Keratinocyte (primary cell): ENCODE results near the gene GRM1. TPM values are rescaled to one million over a fixed set of nuclear protein-coding genes. Genes with fewer than 3 reads are reported as not detected.

Experiments used
- DNase-seq: peaks from one replicate; pipeline ENCODE4 v3.0.0-alpha.2; 2011; ENCODE audit warnings: low read depth, missing footprints, low spot score
- FAIRE-seq: peaks from 2 replicates; lab custom pipeline; 2011; peaks lifted over from hg19 to GRCh38; lab: Jason Lieb, UNC
- H2AFZ ChIP-seq: 2 replicates; pipeline ENCODE4 v1.6.0; 2012; ENCODE audit warnings: low read length, control low read depth, inconsistent platforms; ENCODE audit not compliant: control insufficient read depth
- H3K27ac ChIP-seq: 2 replicates; pipeline ENCODE4 v1.5.1; 2011; ENCODE audit warnings: low read length; ENCODE audit not compliant: control insufficient read depth, insufficient read depth
- H3K27me3 ChIP-seq: 3 replicates; pipeline ENCODE4 v1.6.0; 2011; ENCODE audit warnings: low read length; ENCODE audit not compliant: control insufficient read depth, insufficient read depth; ENCODE audit errors: extremely low read depth
- H3K36me3 ChIP-seq, 2 experiments: 2 replicates in 1 of 2; 3 replicates in 1 of 2; pipeline ENCODE4 v1.5.1; 2011; ENCODE audit warnings: low read length in 2 of 2, mild to moderate bottlenecking in 1 of 2; ENCODE audit not compliant: control insufficient read depth in 2 of 2, insufficient read depth in 2 of 2; ENCODE audit errors: extremely low read depth in 1 of 2
- H3K4me1 ChIP-seq: 3 replicates; pipeline ENCODE4 v1.5.1; 2011; ENCODE audit warnings: low read length; ENCODE audit not compliant: control insufficient read depth, insufficient read depth; ENCODE audit errors: extremely low read depth
- H3K4me2 ChIP-seq: 3 replicates; pipeline ENCODE4 v1.6.0; 2011; ENCODE audit warnings: low read depth, low read length; ENCODE audit not compliant: control insufficient read depth, insufficient read depth; ENCODE audit errors: extremely low read depth
- H3K4me3 ChIP-seq, 3 experiments: fragments of 200-600 bp in 1 of 3; sonication (generic) in 1 of 3; 2 replicates in 2 of 3; 3 replicates in 1 of 3; pipeline ENCODE4 v1.5.1; 2011 to 2016; ENCODE audit warnings: low read length in 3 of 3, mild to moderate bottlenecking in 3 of 3, control low read depth in 2 of 3, inconsistent platforms in 1 of 3, low read depth in 1 of 3, mixed read lengths in 1 of 3, mixed run types in 1 of 3, moderate library complexity in 1 of 3; ENCODE audit not compliant: control insufficient read depth in 2 of 3, insufficient read depth in 2 of 3; ENCODE audit errors: extremely low read depth in 1 of 3
- H3K79me2 ChIP-seq: 2 replicates; pipeline ENCODE4 v1.6.0; 2012; ENCODE audit warnings: low read length; ENCODE audit not compliant: control insufficient read depth, insufficient read depth
- H3K9ac ChIP-seq: 3 replicates; pipeline ENCODE4 v1.6.0; 2011; ENCODE audit warnings: low read length; ENCODE audit not compliant: control insufficient read depth, insufficient read depth; ENCODE audit errors: extremely low read depth
- H3K9me1 ChIP-seq: 3 replicates; pipeline ENCODE4 v1.6.0; 2011; ENCODE audit warnings: low read length; ENCODE audit not compliant: control insufficient read depth, insufficient read depth; ENCODE audit errors: extremely low read depth
- H3K9me3 ChIP-seq: 2 replicates; pipeline ENCODE4 v1.5.1; 2012; ENCODE audit warnings: low read depth, low read length; ENCODE audit not compliant: control insufficient read depth
- H4K20me1 ChIP-seq: 3 replicates; pipeline ENCODE4 v1.6.0; 2011; ENCODE audit warnings: low read length; ENCODE audit not compliant: control insufficient read depth, insufficient read depth; ENCODE audit errors: extremely low read depth
- CTCF ChIP-seq, 3 experiments: IDR thresholded peaks in 1 of 3; conservative IDR thresholded peaks in 1 of 3; optimal IDR thresholded peaks in 1 of 3; 2 replicates in 2 of 3; 3 replicates in 1 of 3; pipeline versions ENCODE3 to v1.5.1; 2011; ENCODE audit warnings: low read length in 3 of 3, mild to moderate bottlenecking in 3 of 3, moderate library complexity in 2 of 3, control low read depth in 1 of 3, inconsistent platforms in 1 of 3; ENCODE audit not compliant: insufficient read depth in 2 of 3; ENCODE audit errors: extremely low read depth in 1 of 3
- EZH2 ChIP-seq: IDR thresholded peaks from one replicate; pipeline ENCODE4 v1.6.1; 2012; ENCODE audit warnings: inconsistent platforms, mild to moderate bottlenecking, low read length, moderate library complexity
- dilution Hi-C: fragments of 300-500 bp; cut with MboI; formaldehyde crosslinking; loops from one replicate; pipeline ENCODE4 v1.7.0; 2020; ENCODE audit warnings: low sequenced_read_pairs; ENCODE audit not compliant: extremely low pct_ligation_motif_present
- polyA minus RNA-seq, 3 experiments: library from RNA; depleted of rRNA, polyadenylated mRNA; stranded (reverse); fragments of >200 nt; gene quantifications; 1 replicate in 1 of 3; 2 replicates in 1 of 3; 3 replicates in 1 of 3; pipeline ENCODE4 v1.2.3, GENCODE V29; 2011
- polyA plus RNA-seq, 5 experiments: library from polyadenylated mRNA; depleted of rRNA in 3 of 5; stranded (reverse) in 3 of 5; stranded (forward) in 1 of 5; unstranded in 1 of 5; fragments of >200 nt; gene quantifications; 1 replicate in 1 of 5; 2 replicates in 3 of 5; 3 replicates in 1 of 5; pipeline versions ENCODE4 v1.2.1 to v1.2.3, GENCODE V29; 2011 to 2012; ENCODE audit warnings: missing spikeins in 2 of 5, low read depth in 1 of 5, low replicate concordance in 1 of 5

The GRM1 gene
- polyA plus RNA-seq, result 0.01 TPM in 1 of 3 replicates, not detected in the others
- polyA plus RNA-seq (2011; ENCODE audit: low read depth), result not detected
- polyA plus RNA-seq (2011; cell fraction: cytosol; rRNA removed), result not detected in 2 replicates
- polyA plus RNA-seq (2011; cell fraction: nucleus; rRNA removed), result not detected in 2 replicates
- not detected in 2 replicates for polyA plus RNA-seq (2012; ENCODE audit: low replicate concordance)
- 0.13 TPM in 1 of 3 replicates, not detected in the others for polyA minus RNA-seq
- not detected for polyA minus RNA-seq (2011; cell fraction: cytosol; rRNA and poly(A)+ RNA removed)
- not detected in 2 replicates for polyA minus RNA-seq (2011; cell fraction: nucleus; rRNA and poly(A)+ RNA removed)

- H3K4me3 ChIP-seq, result peak within 1 kb of the TSS in 1 of 3 experiments; percentile 31
- H3K9ac ChIP-seq, result no peak within 1 kb of the TSS
- H3K79me2 ChIP-seq, result no peaks in the 10 kb centered on the region
- H3K9me3 ChIP-seq, result no peaks in the 10 kb centered on the region
- no peak within 1 kb of the TSS for H3K27ac ChIP-seq
- no peaks in the 10 kb centered on the region for H3K9me1 ChIP-seq
- peaks cover 30% of the 10 kb centered on the region for H3K27me3 ChIP-seq
- DNase-seq (no peak), FAIRE-seq (no peak)
- no peaks in the 10 kb centered on the region for H3K36me3 ChIP-seq
- TF ChIP-seq EZH2 (peak; percentile 64), CTCF (optimal IDR thresholded peaks at IDR 0.05 in 1 of 3, IDR thresholded peaks at IDR 0.05 in 1 of 3, conservative IDR thresholded peaks at IDR 0.05 in 1 of 3; ENCODE audit: extremely low read depth in 1 of 3, insufficient read depth in 2 of 3, low read length in 3 of 3) (no peak)
- dilution Hi-C loops, result no loop called here
- H4K20me1 ChIP-seq, result no peaks in the 10 kb centered on the region
- H2AFZ ChIP-seq, result no peak within 1 kb of the TSS
- H3K4me2 ChIP-seq, result peak within 1 kb of the TSS; percentile 74
- H3K4me1 ChIP-seq, result no peaks in the 10 kb centered on the region
These were observed at the start of gene GRM1 for GRCh38 chr6:146028851-146029572. Gene GRM1 (plus strand): TSS chr6:146029062. CDS start chr6:146029518, 456 bp downstream.

GRCh38 chr6:146009338-146009737, 19.5 kb upstream of the GRM1 start:
- Histone ChIP-seq H3K27ac (no peak overlapping the region), H3K4me3 (no peak overlapping the region), H3K36me3 (no peaks in the 10 kb centered on the region), H3K9me1 (no peaks in the 10 kb centered on the region), H3K27me3 (no peaks in the 10 kb centered on the region), H3K9me3 (no peaks in the 10 kb centered on the region), H3K4me1 (no peaks in the 10 kb centered on the region), H3K9ac (no peak overlapping the region), H3K4me2 (no peak overlapping the region), H2AFZ (no peak overlapping the region), H3K79me2 (no peaks in the 10 kb centered on the region), H4K20me1 (no peaks in the 10 kb centered on the region)
- dilution Hi-C loops, result no loop called here
- no peak for FAIRE-seq
- no peak for TF ChIP-seq EZH2
- no peak for TF ChIP-seq CTCF (optimal IDR thresholded peaks at IDR 0.05 in 1 of 3, IDR thresholded peaks at IDR 0.05 in 1 of 3, conservative IDR thresholded peaks at IDR 0.05 in 1 of 3; ENCODE audit: extremely low read depth in 1 of 3, insufficient read depth in 2 of 3, low read length in 3 of 3)
- DNase-seq, result no peak
